GM06990 (cell line): ENCODE results near the gene TNFRSF21.

Source experiments
- DNase-seq: peaks from one replicate; pipeline ENCODE4 v3.0.0-alpha.2; 2011; ENCODE audit not compliant: insufficient read length; ENCODE audit errors: extremely low read depth
- H3K27me3 ChIP-seq: replicated peaks from 2 replicates; pipeline ENCODE4 v1.6.0; 2011; ENCODE audit warnings: low read length; ENCODE audit not compliant: control insufficient read depth, insufficient read depth
- H3K36me3 ChIP-seq: 2 replicates; pipeline ENCODE4 v1.5.1; 2011; ENCODE audit warnings: low read length; ENCODE audit not compliant: control insufficient read depth, insufficient read depth
- H3K4me3 ChIP-seq: replicated peaks from 2 replicates; pipeline ENCODE4 v1.5.1; 2011; ENCODE audit warnings: low read depth, mild to moderate bottlenecking, control low read depth, low read length
- CTCF ChIP-seq: IDR thresholded peaks from 2 replicates; pipeline ENCODE4 v1.5.1; 2011; ENCODE audit warnings: low read length, control low read depth, mild to moderate bottlenecking, inconsistent platforms; ENCODE audit not compliant: insufficient read depth, poor library complexity, severe bottlenecking

TNFRSF21 gene

GRCh38 chr6:47265971-47266370 lies 43.7 kb downstream of the TNFRSF21 start:
- H3K4me3 ChIP-seq: no peak overlapping the region
- no peak for TF ChIP-seq CTCF

GRCh38 chr6:47264775-47265184 lies 44.9 kb downstream of the TNFRSF21 start:
- no peaks in the 10 kb centered on the region for H3K36me3 ChIP-seq
- no peak for TF ChIP-seq CTCF
- H3K27me3 ChIP-seq: no peaks in the 10 kb centered on the region; the same call in 1 of the 2 replicates
- no peak overlapping the region for H3K4me3 ChIP-seq
- no peak for DNase-seq

More at GRCh38 chr6:47265971-47266370, 43.7 kb downstream of the TNFRSF21 start:
- Histone ChIP-seq H3K27me3 (no peaks in the 10 kb centered on the region; the same call in 1 of the 2 replicates), H3K36me3 (no peaks in the 10 kb centered on the region)
- no peak for DNase-seq

GRCh38 chr6:47263268-47263667 lies 46.4 kb downstream of the TNFRSF21 start:
- TF ChIP-seq CTCF: no peak
- Histone ChIP-seq H3K4me3 (no peak overlapping the region), H3K27me3 (no peaks in the 10 kb centered on the region; the same call in 1 of the 2 replicates), H3K36me3 (no peaks in the 10 kb centered on the region)
- no peak for DNase-seq

GRCh38 chr6:47262231-47262630 lies 47.5 kb downstream of the TNFRSF21 start:
- Histone ChIP-seq H3K4me3 (no peak overlapping the region), H3K36me3 (no peaks in the 10 kb centered on the region), H3K27me3 (no peaks in the 10 kb centered on the region; the same call in 1 of the 2 replicates)
- TF ChIP-seq CTCF: no peak
- DNase-seq: no peak

- DNase-seq: no peak
- Histone ChIP-seq H3K36me3 (no peaks in the 10 kb centered on the region), H3K4me3 (no peak overlapping the region), H3K27me3 (no peaks in the 10 kb centered on the region; the same call in 1 of the 2 replicates)
- TF ChIP-seq CTCF: no peak
Observed at GRCh38 chr6:47261191-47261590, 48.5 kb downstream of the TNFRSF21 start.

GRCh38 chr6:47260021-47260420 lies 49.7 kb downstream of the TNFRSF21 start:
- no peak for TF ChIP-seq CTCF
- H3K36me3 ChIP-seq: no peaks in the 10 kb centered on the region

More at GRCh38 chr6:47260021-47260420, 49.7 kb downstream of the TNFRSF21 start:
- Histone ChIP-seq H3K27me3 (no peaks in the 10 kb centered on the region; the same call in 1 of the 2 replicates), H3K4me3 (no peak overlapping the region)
- DNase-seq: no peak
